GM15510 (cell line): Measurements from ENCODE around the gene RNASE2.
"Not testable (repeated sequence)": the region's sequence is repeated elsewhere in the genome, so short reads cannot be mapped to it uniquely, and the experiment has no call there.

Experiments used
- POLR2A ChIP-seq: IDR thresholded peaks from 3 replicates; pipeline ENCODE4 v1.6.1; 2011; ENCODE audit warnings: borderline replicate concordance; ENCODE audit not compliant: insufficient read length; ENCODE audit errors: extremely low read depth

Gene RNASE2

GRCh38 chr14:20954736-20955537 is at the start of gene RNASE2:
RNASE2 (plus strand) TSS chr14:20955487; CDS start chr14:20955772, 285 bp downstream.
- TF ChIP-seq POLR2A, result not testable (repeated sequence)

GRCh38 chr14:20905676-20906075 is 49.6 kb upstream of the RNASE2 start:
- TF ChIP-seq POLR2A, result no peak

GRCh38 chr14:20907214-20907613 is 48.1 kb upstream of the RNASE2 start:
- TF ChIP-seq POLR2A, result no peak

- TF ChIP-seq POLR2A, result no peak
Observed at GRCh38 chr14:20934148-20934762, 21.0 kb upstream of the RNASE2 start.

- no peak for TF ChIP-seq POLR2A
Observed at GRCh38 chr14:20935303-20935984, 19.8 kb upstream of the RNASE2 start.

GRCh38 chr14:20956376-20956976 is 1.2 kb downstream of the RNASE2 start:
- TF ChIP-seq POLR2A, result no peak

- no peak for TF ChIP-seq POLR2A
Observed at GRCh38 chr14:20969336-20969735, 14.0 kb downstream of the RNASE2 start.

- no peak for TF ChIP-seq POLR2A
Observed at GRCh38 chr14:20970647-20970982, 15.3 kb downstream of the RNASE2 start.

GRCh38 chr14:20970983-20971704 is 15.9 kb downstream of the RNASE2 start:
- no peak for TF ChIP-seq POLR2A

- no peak for TF ChIP-seq POLR2A
Observed at GRCh38 chr14:20971705-20972021, 16.4 kb downstream of the RNASE2 start.

- TF ChIP-seq POLR2A, result no peak
Observed at GRCh38 chr14:20973501-20973900, 18.2 kb downstream of the RNASE2 start.

GRCh38 chr14:20976291-20976690 is 21.0 kb downstream of the RNASE2 start:
- TF ChIP-seq POLR2A, result no peak

- no peak for TF ChIP-seq POLR2A
Observed at GRCh38 chr14:20978687-20979086, 23.4 kb downstream of the RNASE2 start.

- no peak for TF ChIP-seq POLR2A
Observed at GRCh38 chr14:20980906-20981305, 25.6 kb downstream of the RNASE2 start.

- no peak for TF ChIP-seq POLR2A
Observed at GRCh38 chr14:20982646-20983369, 27.5 kb downstream of the RNASE2 start.

- no peak for TF ChIP-seq POLR2A
Observed at GRCh38 chr14:20986811-20987210, 31.5 kb downstream of the RNASE2 start.
